Ectodermal cell (in vitro differentiated cells): ENCODE results near the gene GRIK1.
"Not testable (repeated sequence)": the region's sequence is repeated elsewhere in the genome, so short reads cannot be mapped to it uniquely, and the experiment has no call there.

Source experiments
- H3K27ac ChIP-seq: 2 replicates; pipeline ENCODE4 v1.7.0; 2013; ENCODE audit warnings: mild to moderate bottlenecking, low read depth, low read length; ENCODE audit not compliant: insufficient read depth, poor library complexity, severe bottlenecking
- H3K27me3 ChIP-seq: 2 replicates; pipeline ENCODE4 v1.7.0; 2013; ENCODE audit warnings: mild to moderate bottlenecking, low read length; ENCODE audit not compliant: insufficient read depth, control insufficient read depth, poor library complexity, severe bottlenecking
- H3K36me3 ChIP-seq: one replicate; pipeline ENCODE4 v1.7.0; 2013; ENCODE audit warnings: low read length; ENCODE audit not compliant: control insufficient read depth, insufficient read depth
- H3K4me1 ChIP-seq: one replicate; pipeline ENCODE4 v1.7.0; 2013; ENCODE audit warnings: low read length; ENCODE audit not compliant: control insufficient read depth, insufficient read depth
- H3K4me3 ChIP-seq: 2 replicates; pipeline ENCODE4 v1.7.0; 2013; ENCODE audit warnings: low read depth, low read length, control low read depth; ENCODE audit not compliant: insufficient read depth
- H3K9me3 ChIP-seq: 2 replicates; pipeline ENCODE4 v1.7.0; 2013; ENCODE audit warnings: mild to moderate bottlenecking, low read length, moderate library complexity; ENCODE audit not compliant: control insufficient read depth
- WGBS, 2 experiments: methylation state at CpG; one replicate each; pipeline ENCODE4 v1.1.7; 2013; ENCODE audit warnings: missing lambda C conversion rate in 2 of 2; 5-methylcytosine and 5-hydroxymethylcytosine counted together

Gene GRIK1

GRCh38 chr21:29613021-29613420 is 326.8 kb downstream of the GRIK1 start:
- no peak overlapping the region for H3K27ac ChIP-seq
- 80 to 91% methylated on average over 3 of the region's 3 CpGs for WGBS, 2 experiments

GRCh38 chr21:29610779-29611360 is 328.9 kb downstream of the GRIK1 start:
- Histone ChIP-seq H3K27me3 (no peaks in the 10 kb centered on the region), H3K9me3 (no peaks in the 10 kb centered on the region), H3K36me3 (no peaks in the 10 kb centered on the region), H3K4me3 (no peak overlapping the region), H3K27ac (no peak overlapping the region), H3K4me1 (peaks cover 2% of the 10 kb centered on the region)
- 95 to 98% methylated on average over 2 of the region's 2 CpGs for WGBS, 2 experiments

More at GRCh38 chr21:29613021-29613420, 326.8 kb downstream of the GRIK1 start:
- no peaks in the 10 kb centered on the region for H3K9me3 ChIP-seq
- H3K4me1 ChIP-seq = peaks cover 4% of the 10 kb centered on the region
- no peak overlapping the region for H3K4me3 ChIP-seq
- no peaks in the 10 kb centered on the region for H3K27me3 ChIP-seq
- no peaks in the 10 kb centered on the region for H3K36me3 ChIP-seq

- no peaks in the 10 kb centered on the region for H3K36me3 ChIP-seq
- no peak overlapping the region for H3K4me3 ChIP-seq
- no peaks in the 10 kb centered on the region for H3K9me3 ChIP-seq
- H3K27me3 ChIP-seq = no peaks in the 10 kb centered on the region
- WGBS, 2 experiments = 93 to 96% methylated on average over 3 of the region's 3 CpGs
- no peaks in the 10 kb centered on the region for H3K4me1 ChIP-seq
- H3K27ac ChIP-seq = no peak overlapping the region
These were observed 333.2 kb downstream of the GRIK1 start for GRCh38 chr21:29606613-29607012.

- H3K27ac ChIP-seq, H3K9me3 ChIP-seq, H3K4me1 ChIP-seq, H3K4me3 ChIP-seq, H3K27me3 ChIP-seq, H3K36me3 ChIP-seq: not testable (repeated sequence)
- 93 to 94% methylated on average over 2 to 3 of the region's 3 CpGs for WGBS, 2 experiments
These were observed 334.6 kb downstream of the GRIK1 start for GRCh38 chr21:29605219-29605618.

GRCh38 chr21:29604076-29604475 is 335.7 kb downstream of the GRIK1 start:
- no peak overlapping the region for H3K27ac ChIP-seq
- 85 to 88% methylated on average over 4 of the region's 4 CpGs for WGBS, 2 experiments
- no peaks in the 10 kb centered on the region for H3K36me3 ChIP-seq
- no peaks in the 10 kb centered on the region for H3K4me1 ChIP-seq
- no peak overlapping the region for H3K4me3 ChIP-seq
- H3K27me3 ChIP-seq = no peaks in the 10 kb centered on the region
- H3K9me3 ChIP-seq = no peaks in the 10 kb centered on the region

- Histone ChIP-seq H3K4me1 (no peaks in the 10 kb centered on the region), H3K27me3 (no peaks in the 10 kb centered on the region), H3K27ac (no peak overlapping the region), H3K4me3 (no peak overlapping the region), H3K36me3 (no peaks in the 10 kb centered on the region), H3K9me3 (no peaks in the 10 kb centered on the region)
- WGBS, 2 experiments = 66 to 75% methylated on average over 4 of the region's 4 CpGs
These were observed 338.7 kb downstream of the GRIK1 start for GRCh38 chr21:29601047-29601446.

- Histone ChIP-seq H3K27ac (no peak overlapping the region), H3K4me3 (no peak overlapping the region), H3K27me3 (no peaks in the 10 kb centered on the region), H3K36me3 (no peaks in the 10 kb centered on the region), H3K4me1 (no peaks in the 10 kb centered on the region), H3K9me3 (no peaks in the 10 kb centered on the region)
- 88% methylated on average over 1 of the region's 1 CpG; no CpG with 5 or more reads in 1 of the 2 experiments for WGBS, 2 experiments
These were observed 353.1 kb downstream of the GRIK1 start for GRCh38 chr21:29586696-29587095.

GRCh38 chr21:29585462-29585861 is 354.3 kb downstream of the GRIK1 start:
- H3K4me3 ChIP-seq = no peak overlapping the region
- no peaks in the 10 kb centered on the region for H3K36me3 ChIP-seq
- no peaks in the 10 kb centered on the region for H3K27me3 ChIP-seq
- no peak overlapping the region for H3K27ac ChIP-seq
- H3K9me3 ChIP-seq = no peaks in the 10 kb centered on the region
- no peaks in the 10 kb centered on the region for H3K4me1 ChIP-seq
- WGBS, 2 experiments = 91 to 92% methylated on average over 3 of the region's 3 CpGs

GRCh38 chr21:29583424-29583924 is 356.3 kb downstream of the GRIK1 start:
- Histone ChIP-seq H3K27ac (no peak overlapping the region), H3K27me3 (no peaks in the 10 kb centered on the region), H3K9me3 (no peaks in the 10 kb centered on the region), H3K4me3 (no peak overlapping the region), H3K4me1 (no peaks in the 10 kb centered on the region), H3K36me3 (no peaks in the 10 kb centered on the region)
- WGBS, 2 experiments = 85 to 95% methylated on average over 2 of the region's 2 CpGs

- Histone ChIP-seq H3K36me3 (no peaks in the 10 kb centered on the region), H3K27ac (no peak overlapping the region), H3K4me3 (no peak overlapping the region), H3K4me1 (no peaks in the 10 kb centered on the region), H3K27me3 (no peaks in the 10 kb centered on the region), H3K9me3 (no peaks in the 10 kb centered on the region)
- 79 to 93% methylated on average over 4 to 5 of the region's 5 CpGs for WGBS, 2 experiments
These were observed 356.9 kb downstream of the GRIK1 start for GRCh38 chr21:29582855-29583254.
